Keratinocyte (primary cell): ENCODE results near the gene INAFM2. TPM values are rescaled to one million over a fixed set of nuclear protein-coding genes. Genes with fewer than 3 reads are reported as not detected.

ENCODE experiments used
- DNase-seq: peaks from one replicate; pipeline ENCODE4 v3.0.0-alpha.2; 2011; ENCODE audit warnings: low read depth, missing footprints, low spot score
- FAIRE-seq: peaks from 2 replicates; lab custom pipeline; 2011; peaks lifted over from hg19 to GRCh38; lab: Jason Lieb, UNC
- H2AFZ ChIP-seq: 2 replicates; pipeline ENCODE4 v1.6.0; 2012; ENCODE audit warnings: low read length, control low read depth, inconsistent platforms; ENCODE audit not compliant: control insufficient read depth
- H3K27ac ChIP-seq: 2 replicates; pipeline ENCODE4 v1.5.1; 2011; ENCODE audit warnings: low read length; ENCODE audit not compliant: control insufficient read depth, insufficient read depth
- H3K27me3 ChIP-seq: 3 replicates; pipeline ENCODE4 v1.6.0; 2011; ENCODE audit warnings: low read length; ENCODE audit not compliant: control insufficient read depth, insufficient read depth; ENCODE audit errors: extremely low read depth
- H3K36me3 ChIP-seq, 2 experiments: 2 replicates in 1 of 2; 3 replicates in 1 of 2; pipeline ENCODE4 v1.5.1; 2011; ENCODE audit warnings: low read length in 2 of 2, mild to moderate bottlenecking in 1 of 2; ENCODE audit not compliant: control insufficient read depth in 2 of 2, insufficient read depth in 2 of 2; ENCODE audit errors: extremely low read depth in 1 of 2
- H3K4me1 ChIP-seq: 3 replicates; pipeline ENCODE4 v1.5.1; 2011; ENCODE audit warnings: low read length; ENCODE audit not compliant: control insufficient read depth, insufficient read depth; ENCODE audit errors: extremely low read depth
- H3K4me2 ChIP-seq: 3 replicates; pipeline ENCODE4 v1.6.0; 2011; ENCODE audit warnings: low read depth, low read length; ENCODE audit not compliant: control insufficient read depth, insufficient read depth; ENCODE audit errors: extremely low read depth
- H3K4me3 ChIP-seq, 3 experiments: fragments of 200-600 bp in 1 of 3; sonication (generic) in 1 of 3; 2 replicates in 2 of 3; 3 replicates in 1 of 3; pipeline ENCODE4 v1.5.1; 2011 to 2016; ENCODE audit warnings: low read length in 3 of 3, mild to moderate bottlenecking in 3 of 3, control low read depth in 2 of 3, inconsistent platforms in 1 of 3, low read depth in 1 of 3, mixed read lengths in 1 of 3, mixed run types in 1 of 3, moderate library complexity in 1 of 3; ENCODE audit not compliant: control insufficient read depth in 2 of 3, insufficient read depth in 2 of 3; ENCODE audit errors: extremely low read depth in 1 of 3
- H3K79me2 ChIP-seq: 2 replicates; pipeline ENCODE4 v1.6.0; 2012; ENCODE audit warnings: low read length; ENCODE audit not compliant: control insufficient read depth, insufficient read depth
- H3K9ac ChIP-seq: 3 replicates; pipeline ENCODE4 v1.6.0; 2011; ENCODE audit warnings: low read length; ENCODE audit not compliant: control insufficient read depth, insufficient read depth; ENCODE audit errors: extremely low read depth
- H3K9me1 ChIP-seq: 3 replicates; pipeline ENCODE4 v1.6.0; 2011; ENCODE audit warnings: low read length; ENCODE audit not compliant: control insufficient read depth, insufficient read depth; ENCODE audit errors: extremely low read depth
- H3K9me3 ChIP-seq: 2 replicates; pipeline ENCODE4 v1.5.1; 2012; ENCODE audit warnings: low read depth, low read length; ENCODE audit not compliant: control insufficient read depth
- H4K20me1 ChIP-seq: 3 replicates; pipeline ENCODE4 v1.6.0; 2011; ENCODE audit warnings: low read length; ENCODE audit not compliant: control insufficient read depth, insufficient read depth; ENCODE audit errors: extremely low read depth
- CTCF ChIP-seq, 3 experiments: IDR thresholded peaks in 1 of 3; conservative IDR thresholded peaks in 1 of 3; optimal IDR thresholded peaks in 1 of 3; 2 replicates in 2 of 3; 3 replicates in 1 of 3; pipeline versions ENCODE3 to v1.5.1; 2011; ENCODE audit warnings: low read length in 3 of 3, mild to moderate bottlenecking in 3 of 3, moderate library complexity in 2 of 3, control low read depth in 1 of 3, inconsistent platforms in 1 of 3; ENCODE audit not compliant: insufficient read depth in 2 of 3; ENCODE audit errors: extremely low read depth in 1 of 3
- EZH2 ChIP-seq: IDR thresholded peaks from one replicate; pipeline ENCODE4 v1.6.1; 2012; ENCODE audit warnings: inconsistent platforms, mild to moderate bottlenecking, low read length, moderate library complexity
- dilution Hi-C: fragments of 300-500 bp; cut with MboI; formaldehyde crosslinking; loops from one replicate; pipeline ENCODE4 v1.7.0; 2020; ENCODE audit warnings: low sequenced_read_pairs; ENCODE audit not compliant: extremely low pct_ligation_motif_present
- polyA plus RNA-seq, 5 experiments: library from polyadenylated mRNA; depleted of rRNA in 3 of 5; stranded (reverse) in 3 of 5; stranded (forward) in 1 of 5; unstranded in 1 of 5; fragments of >200 nt; gene quantifications; 1 replicate in 1 of 5; 2 replicates in 3 of 5; 3 replicates in 1 of 5; pipeline versions ENCODE4 v1.2.1 to v1.2.3, GENCODE V29; 2011 to 2012; ENCODE audit warnings: missing spikeins in 2 of 5, low read depth in 1 of 5, low replicate concordance in 1 of 5

The INAFM2 gene
- polyA plus RNA-seq, 1 donor (not counting 4 experiments of a cell fraction or from before 2014, with no cell fraction given): 15.2 TPM

- H3K4me2 ChIP-seq: no peak overlapping the region
- H3K4me1 ChIP-seq: no peaks in the 10 kb centered on the region
- no peak for DNase-seq
- peaks cover 21% of the 10 kb centered on the region for H3K27me3 ChIP-seq
- H3K36me3 ChIP-seq: peaks cover 22 to 25% of the 10 kb centered on the region in 2 experiments
- FAIRE-seq: no peak
- dilution Hi-C loops: no loop called here
- H4K20me1 ChIP-seq: peaks cover 2% of the 10 kb centered on the region
- no peaks in the 10 kb centered on the region for H3K79me2 ChIP-seq
- H2AFZ ChIP-seq: no peak overlapping the region
- H3K4me3 ChIP-seq: no peak overlapping the region
- no peak overlapping the region for H3K9ac ChIP-seq
- TF ChIP-seq EZH2: no peak
- TF ChIP-seq CTCF (optimal IDR thresholded peaks at IDR 0.05 in 1 of 3, IDR thresholded peaks at IDR 0.05 in 1 of 3, conservative IDR thresholded peaks at IDR 0.05 in 1 of 3; ENCODE audit: extremely low read depth in 1 of 3, insufficient read depth in 2 of 3, low read length in 3 of 3): no peak
- no peaks in the 10 kb centered on the region for H3K9me1 ChIP-seq
- no peak overlapping the region for H3K27ac ChIP-seq
- no peaks in the 10 kb centered on the region for H3K9me3 ChIP-seq
These were observed 46.6 kb upstream of the INAFM2 start for GRCh38 chr15:40276927-40277326.

GRCh38 chr15:40277471-40277870 lies 46.0 kb upstream of the INAFM2 start:
- no peaks in the 10 kb centered on the region for H3K79me2 ChIP-seq
- TF ChIP-seq EZH2 (no peak), CTCF (optimal IDR thresholded peaks at IDR 0.05 in 1 of 3, IDR thresholded peaks at IDR 0.05 in 1 of 3, conservative IDR thresholded peaks at IDR 0.05 in 1 of 3; ENCODE audit: extremely low read depth in 1 of 3, insufficient read depth in 2 of 3, low read length in 3 of 3) (no peak)
- H3K9ac ChIP-seq: no peak overlapping the region
- H3K4me1 ChIP-seq: peaks cover under 1% of the 10 kb centered on the region
- H3K4me2 ChIP-seq: no peak overlapping the region
- dilution Hi-C loops: no loop called here
- peaks cover 26% of the 10 kb centered on the region for H3K27me3 ChIP-seq
- no peak for FAIRE-seq
- no peaks in the 10 kb centered on the region for H3K9me3 ChIP-seq
- H2AFZ ChIP-seq: no peak overlapping the region
- no peak for DNase-seq
- H4K20me1 ChIP-seq: peaks cover 2% of the 10 kb centered on the region
- no peak overlapping the region for H3K4me3 ChIP-seq
- no peak overlapping the region for H3K27ac ChIP-seq
- H3K9me1 ChIP-seq: no peaks in the 10 kb centered on the region
- H3K36me3 ChIP-seq: peaks cover 20 to 25% of the 10 kb centered on the region in 2 experiments
